HG02938 (cell line): Measurements from ENCODE around the gene ZNF107.

Experiments
- ATAC-seq: cut with Tn5 transposase; IDR thresholded peaks from one replicate; pipeline ENCODE4 v1.9.1; 2021; ENCODE audit warnings: mild to moderate bottlenecking, moderate library complexity; ENCODE audit not compliant: unreplicated experiment

ZNF107 gene

DNA sequence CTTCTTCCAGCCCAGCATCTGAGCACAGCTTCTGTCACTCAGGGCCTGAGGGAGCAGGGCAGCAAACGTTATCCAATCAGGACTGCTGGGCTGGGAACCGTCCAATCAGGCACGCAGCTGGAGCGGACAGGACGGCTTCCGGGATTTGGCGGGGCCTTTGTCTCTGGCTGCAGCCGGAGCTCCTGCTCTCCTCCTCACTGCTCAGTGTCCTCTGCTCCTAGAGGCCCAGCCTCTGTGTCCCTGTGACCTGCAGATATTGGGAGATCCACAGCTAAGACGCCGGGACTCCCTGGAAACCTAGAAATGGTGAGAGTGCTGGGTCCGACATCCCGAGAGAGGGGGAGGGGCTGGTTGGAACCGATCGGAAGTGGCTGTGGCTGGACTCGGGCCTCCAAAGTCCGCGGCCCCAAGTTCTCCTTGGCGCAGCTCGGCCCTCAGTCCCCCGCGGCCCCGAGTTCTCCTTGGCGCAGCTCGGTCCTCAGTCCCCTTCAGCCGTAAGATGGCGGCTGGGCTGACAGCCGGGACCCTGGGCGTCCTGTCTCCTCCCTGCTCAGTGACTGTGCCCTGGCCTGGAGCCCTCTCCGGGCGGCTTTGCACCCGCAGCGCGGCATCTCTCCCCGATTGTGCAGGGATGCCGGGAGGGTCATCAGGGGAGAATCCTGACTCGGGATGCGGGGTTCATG is at the start of gene ZNF107:
Gene ZNF107 (plus strand): TSS at position 154 of the 683 bp plus-strand sequence. CDS start 150 bp downstream, at position 304.
- ATAC-seq, result peak; percentile 99

DNA sequence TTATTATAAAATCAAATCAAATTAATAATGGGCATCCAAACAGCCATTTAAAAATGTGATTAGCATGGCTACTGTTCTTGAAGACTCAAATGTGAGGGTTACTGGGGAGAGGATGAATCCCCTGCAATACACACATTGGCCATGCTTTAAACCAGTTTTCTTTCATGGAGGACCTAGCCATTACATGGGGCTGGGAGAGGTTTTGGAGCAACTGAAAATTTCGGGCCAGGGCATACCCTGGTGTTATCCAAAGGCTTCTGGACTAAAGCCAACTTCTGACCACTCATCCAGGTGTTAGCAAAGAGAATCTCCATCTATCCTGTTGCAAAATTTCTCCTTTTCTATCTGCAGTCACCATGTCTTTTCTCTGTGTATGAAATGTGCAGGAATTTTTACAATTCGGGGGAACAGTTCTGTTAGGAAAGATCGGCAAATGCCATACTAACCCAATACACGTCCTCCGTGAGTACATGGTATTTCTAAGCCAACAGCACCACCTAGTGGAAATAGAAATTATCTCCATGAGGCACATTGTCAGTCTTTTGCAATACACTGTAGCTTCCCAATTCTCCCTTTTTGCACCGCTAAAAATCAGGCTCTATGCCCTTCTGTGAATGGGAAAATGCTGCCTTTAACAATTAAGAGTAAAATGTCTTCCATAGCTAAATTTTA is 47.0 kb upstream of the ZNF107 start:
- ATAC-seq, result no peak

GRCh38 chr7:64619705-64620104 is 46.2 kb upstream of the ZNF107 start:
- no peak for ATAC-seq

- no peak for ATAC-seq
Observed at GRCh38 chr7:64621656-64622055, 44.3 kb upstream of the ZNF107 start.

DNA sequence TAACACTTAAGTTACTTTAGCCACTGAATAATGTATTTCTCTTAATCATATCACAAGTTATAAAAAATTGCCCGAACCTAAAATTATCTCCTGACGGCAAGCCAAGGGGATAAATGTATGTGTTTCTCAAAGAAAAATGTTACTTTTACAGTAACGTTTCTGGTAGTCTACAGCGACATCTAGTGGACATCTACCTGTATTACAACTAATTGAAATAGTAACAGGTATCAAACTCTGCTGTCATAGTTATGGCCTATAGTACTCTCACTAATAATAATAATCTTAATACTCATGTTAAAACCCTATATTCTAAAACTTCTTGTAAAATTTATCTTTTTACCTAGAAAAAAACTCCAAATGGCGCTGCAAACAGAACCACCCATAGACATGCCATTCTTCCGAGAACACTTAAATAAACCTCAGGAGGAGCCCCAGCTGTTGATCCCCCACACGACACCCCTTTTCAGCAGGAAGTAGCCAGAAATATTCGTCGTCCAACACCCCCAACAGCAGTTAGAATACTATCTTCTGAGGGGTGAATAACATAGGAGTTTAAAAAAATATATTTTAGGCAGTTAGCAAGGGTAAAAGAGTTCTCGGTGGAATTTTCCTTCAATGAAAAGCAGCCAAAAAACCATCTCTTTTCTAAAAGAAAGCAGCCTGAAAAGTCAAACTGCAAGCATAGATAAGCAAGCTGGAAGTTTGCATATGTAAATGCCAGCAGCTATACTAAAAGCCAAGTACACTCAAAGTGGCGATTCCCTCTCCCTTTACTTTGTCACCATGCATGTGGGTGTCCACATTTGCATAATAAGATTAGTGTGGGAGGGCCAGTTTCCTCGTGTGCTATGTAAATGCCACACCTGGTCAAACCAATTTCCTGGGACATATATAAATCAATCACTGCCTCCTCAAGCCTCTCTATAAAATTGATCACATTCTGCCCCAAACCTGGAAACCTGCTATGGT is 40.5 kb upstream of the ZNF107 start:
- no peak for ATAC-seq

GRCh38 chr7:64626083-64626469 is 39.9 kb upstream of the ZNF107 start:
- ATAC-seq, result no peak

- ATAC-seq, result no peak
Observed at GRCh38 chr7:64626557-64626956, 39.4 kb upstream of the ZNF107 start.

GRCh38 chr7:64628192-64628591 is 37.7 kb upstream of the ZNF107 start:
- ATAC-seq, result no peak

DNA sequence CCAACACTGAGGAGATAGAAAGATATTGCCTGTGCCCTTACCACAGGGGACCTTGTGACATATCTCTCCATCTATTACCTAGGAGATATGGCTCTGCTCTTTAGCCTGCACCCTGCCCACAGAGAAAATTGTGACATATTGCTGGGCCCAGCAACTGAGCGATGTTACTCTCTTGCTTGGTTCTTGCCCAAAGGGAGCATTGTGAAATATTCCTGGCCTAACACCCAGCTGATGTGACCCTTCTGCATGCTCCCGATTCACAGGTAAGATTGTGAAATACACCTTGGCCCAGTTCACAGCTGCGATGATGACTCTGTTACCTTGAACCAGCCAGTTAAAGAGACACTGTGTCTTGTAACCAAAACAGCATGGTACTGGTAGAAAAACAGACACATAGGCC is 37.2 kb upstream of the ZNF107 start:
- ATAC-seq, result no peak

DNA sequence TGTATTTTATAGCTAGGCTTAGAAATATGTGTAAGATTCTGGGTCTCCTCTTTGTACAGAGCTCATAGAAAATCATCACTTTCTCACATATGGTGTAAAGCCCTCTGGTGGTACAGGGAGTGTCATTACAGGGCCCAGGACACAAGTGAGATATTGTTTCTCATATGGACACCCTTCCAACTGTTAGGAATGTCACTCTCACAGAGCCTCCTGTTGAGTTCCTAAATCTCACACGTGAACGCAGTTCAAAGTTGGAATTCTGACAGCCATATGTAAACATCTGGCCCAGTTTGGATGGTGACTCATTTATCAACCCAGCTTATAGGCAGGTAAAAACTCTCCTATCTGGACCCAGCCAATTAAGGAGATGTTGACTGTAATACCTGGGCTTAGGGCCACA is 35.4 kb upstream of the ZNF107 start:
- no peak for ATAC-seq

DNA sequence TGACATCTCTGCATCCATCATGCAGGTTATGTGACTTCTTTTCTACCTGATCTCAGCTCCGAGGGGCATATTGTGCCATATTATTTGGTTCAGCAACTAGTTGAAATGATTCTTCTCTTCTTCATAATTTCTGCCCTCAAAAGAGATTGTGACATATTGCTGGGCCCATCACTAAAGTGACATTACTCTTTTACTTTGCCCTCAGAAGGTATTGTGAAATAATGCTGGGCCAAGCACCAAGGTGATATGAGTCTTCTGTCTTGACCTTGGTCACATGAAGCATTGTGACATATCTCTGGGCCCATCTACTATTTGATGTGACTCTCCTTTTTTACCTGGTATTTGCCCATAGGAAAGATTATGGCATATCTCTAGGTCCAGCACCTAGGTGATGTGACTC is 33.9 kb upstream of the ZNF107 start:
- no peak for ATAC-seq

- no peak for ATAC-seq
Observed at GRCh38 chr7:64633401-64633800, 32.5 kb upstream of the ZNF107 start.

DNA sequence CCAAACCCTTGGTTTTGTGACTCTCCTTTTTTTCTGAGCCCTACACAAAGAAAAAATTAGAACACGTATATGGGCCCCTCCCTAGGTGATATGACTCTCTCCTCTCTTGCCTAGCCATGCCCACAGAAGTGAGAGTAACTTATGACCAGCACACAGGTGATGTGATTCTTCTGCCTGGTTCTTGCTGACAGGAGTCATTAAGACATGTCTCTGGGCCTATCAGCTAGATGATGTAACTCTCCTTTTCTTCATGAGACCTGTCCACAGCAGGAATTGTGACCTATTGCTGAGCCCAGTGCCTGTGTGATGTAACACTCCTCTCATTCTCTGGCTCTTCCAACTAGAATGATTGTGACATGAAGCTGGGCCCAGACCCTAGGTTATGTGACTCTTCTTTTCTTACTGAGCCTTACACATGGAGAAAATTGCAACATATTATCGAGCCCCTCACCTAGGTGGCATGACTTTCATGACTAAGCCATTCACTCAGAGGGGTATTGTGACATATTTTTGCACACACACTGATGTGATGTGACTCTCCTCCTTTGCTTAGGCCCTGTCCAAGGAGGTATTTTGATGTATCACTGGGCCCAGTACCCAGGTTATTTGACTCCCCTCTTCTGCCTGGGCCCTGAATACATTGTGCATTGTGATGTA is 31.4 kb upstream of the ZNF107 start:
- no peak for ATAC-seq

DNA sequence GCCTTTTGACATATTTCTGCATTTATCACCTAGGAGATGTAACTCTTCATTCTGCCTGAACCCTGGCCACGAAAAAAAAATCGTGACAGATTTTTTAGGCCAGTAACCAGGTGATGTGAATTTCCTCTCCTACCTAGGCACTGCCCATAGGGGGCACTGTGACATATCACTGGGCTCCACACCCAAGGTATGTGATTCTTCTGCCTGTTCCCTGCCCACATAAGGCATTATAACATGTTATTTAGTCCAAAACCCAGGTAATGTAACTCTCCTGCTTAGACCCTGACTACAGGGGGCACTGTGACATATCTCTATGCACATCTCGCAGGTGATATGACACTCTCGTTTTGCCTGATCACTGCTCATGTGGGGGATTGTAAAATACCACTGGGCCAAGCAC is 29.5 kb upstream of the ZNF107 start:
- no peak for ATAC-seq

DNA sequence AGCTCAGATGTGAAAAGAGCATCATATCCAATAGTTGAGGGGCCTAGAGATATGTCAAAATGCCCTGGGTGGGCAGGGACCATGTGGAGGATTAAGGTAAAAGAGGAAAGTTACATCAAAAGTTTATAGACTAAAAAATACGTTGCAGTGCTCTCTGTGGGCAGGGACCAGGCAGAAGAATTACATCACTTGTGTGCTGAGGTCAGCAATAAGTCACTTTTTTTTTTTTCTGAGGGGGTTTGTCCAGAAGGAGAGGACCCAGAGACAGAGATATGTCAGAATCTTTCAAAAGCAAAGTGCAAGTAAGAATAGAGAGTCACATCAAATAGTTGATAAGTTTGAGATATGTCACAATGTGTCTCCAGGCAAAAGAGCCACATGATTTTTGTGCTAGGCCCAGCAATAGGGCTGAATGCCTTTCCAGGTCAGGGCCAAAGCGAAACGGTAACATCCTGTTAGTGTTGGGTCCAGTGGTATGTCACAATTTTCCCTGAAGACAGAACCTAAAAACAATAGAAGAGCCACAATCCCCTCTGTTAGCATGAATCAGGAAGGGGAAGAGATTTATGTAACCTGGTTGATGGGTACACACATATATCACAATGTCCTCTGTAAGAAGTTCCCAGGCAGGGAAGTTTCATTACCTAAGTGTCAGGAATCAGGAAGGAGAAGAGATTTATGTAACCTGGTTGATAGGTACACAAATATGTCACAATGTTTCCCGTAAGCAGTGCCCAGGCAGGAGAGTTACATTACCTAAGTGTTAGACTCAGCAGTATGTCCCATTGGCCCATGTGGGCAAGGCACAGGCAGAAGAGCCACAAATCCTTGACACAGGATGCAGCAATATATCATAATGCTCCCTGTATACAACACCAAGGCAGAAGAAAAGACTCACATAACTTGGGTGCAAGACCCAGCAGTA is 28.1 kb upstream of the ZNF107 start:
- no peak for ATAC-seq

GRCh38 chr7:64638822-64639221 is 27.1 kb upstream of the ZNF107 start:
- ATAC-seq, result no peak

GRCh38 chr7:64639267-64640001 is 26.5 kb upstream of the ZNF107 start:
- no peak for ATAC-seq

DNA sequence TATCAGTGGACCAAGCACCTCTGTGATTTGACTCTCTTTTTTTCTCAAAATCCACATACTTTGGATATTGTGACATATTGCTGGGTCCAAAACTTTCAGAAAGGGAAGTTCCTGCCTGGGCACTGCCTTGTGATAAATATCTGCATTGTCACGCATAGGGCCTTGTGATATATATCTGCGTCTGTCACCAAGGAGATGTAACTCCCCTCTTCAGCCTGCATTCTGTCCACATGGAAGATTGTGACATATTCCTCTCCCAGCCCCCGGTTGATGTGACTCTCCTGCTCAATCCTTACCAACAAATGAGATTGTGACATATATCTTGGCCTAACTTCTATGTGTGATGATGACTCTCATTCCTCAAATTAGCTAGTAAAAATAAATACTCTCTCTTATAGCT is 25.4 kb upstream of the ZNF107 start:
- ATAC-seq, result no peak

DNA sequence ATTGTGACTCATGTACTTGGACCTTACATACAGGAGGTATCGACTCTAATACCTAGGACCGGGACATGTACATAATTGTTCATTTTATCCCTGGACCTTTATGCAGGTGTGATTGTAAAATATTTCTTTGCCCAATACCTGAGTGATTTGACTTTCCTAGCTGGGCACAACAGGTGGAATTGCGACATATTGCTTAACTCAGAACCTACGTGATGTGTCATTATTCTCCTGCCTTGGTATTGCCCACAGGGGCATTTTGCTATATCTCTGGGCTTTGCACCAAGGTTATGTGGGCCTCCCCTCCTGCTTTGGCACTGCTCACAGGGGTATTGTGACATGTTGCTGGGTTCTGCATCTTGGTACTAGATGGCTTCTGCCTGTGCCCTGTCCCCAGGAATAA is 23.9 kb upstream of the ZNF107 start:
- no peak for ATAC-seq
